GM19372 (cell line): ENCODE measurements around the gene DIAPH2.

Experiments
- ATAC-seq: cut with Tn5 transposase; IDR thresholded peaks from one replicate; pipeline ENCODE4 v1.9.1; 2021; ENCODE audit warnings: mild to moderate bottlenecking, low read depth, moderate library complexity; ENCODE audit not compliant: unreplicated experiment

The DIAPH2 gene

GRCh38 chrX:97616883-97617530 lies 932.4 kb downstream of the DIAPH2 start:
- no peak for ATAC-seq

GRCh38 chrX:97619499-97619898 lies 934.9 kb downstream of the DIAPH2 start:
- ATAC-seq, result no peak

- ATAC-seq, result no peak
These were observed 937.5 kb downstream of the DIAPH2 start for GRCh38 chrX:97622111-97622510.

- ATAC-seq, result no peak
These were observed 943.7 kb downstream of the DIAPH2 start for GRCh38 chrX:97628326-97628725.

GRCh38 chrX:97628807-97629596 lies 944.4 kb downstream of the DIAPH2 start:
- no peak for ATAC-seq

GRCh38 chrX:97629597-97629985 lies 944.9 kb downstream of the DIAPH2 start:
- ATAC-seq, result no peak

- ATAC-seq, result no peak
These were observed 949.2 kb downstream of the DIAPH2 start for GRCh38 chrX:97633798-97634197.

- ATAC-seq, result no peak
These were observed 952.0 kb downstream of the DIAPH2 start for GRCh38 chrX:97636473-97637140.

GRCh38 chrX:97637289-97637688 lies 952.6 kb downstream of the DIAPH2 start:
- ATAC-seq, result no peak

GRCh38 chrX:97638621-97639020 lies 954.0 kb downstream of the DIAPH2 start:
- ATAC-seq, result no peak

GRCh38 chrX:97639526-97639925 lies 954.9 kb downstream of the DIAPH2 start:
- ATAC-seq, result no peak
